NOMO-1 treated with dmso at 0.1 percent for 144 hours (cell line): ENCODE results near the gene SBNO2.

ENCODE experiments used
- DNase-seq: peaks from one replicate; lab custom pipeline; 2025; ENCODE audit not compliant: unreplicated experiment; lab: John Stamatoyannopoulos, UW

The SBNO2 gene

GRCh38 chr19:1090731-1091543 is 83.1 kb downstream of the SBNO2 start:
- DNase-seq = no peak

DNA sequence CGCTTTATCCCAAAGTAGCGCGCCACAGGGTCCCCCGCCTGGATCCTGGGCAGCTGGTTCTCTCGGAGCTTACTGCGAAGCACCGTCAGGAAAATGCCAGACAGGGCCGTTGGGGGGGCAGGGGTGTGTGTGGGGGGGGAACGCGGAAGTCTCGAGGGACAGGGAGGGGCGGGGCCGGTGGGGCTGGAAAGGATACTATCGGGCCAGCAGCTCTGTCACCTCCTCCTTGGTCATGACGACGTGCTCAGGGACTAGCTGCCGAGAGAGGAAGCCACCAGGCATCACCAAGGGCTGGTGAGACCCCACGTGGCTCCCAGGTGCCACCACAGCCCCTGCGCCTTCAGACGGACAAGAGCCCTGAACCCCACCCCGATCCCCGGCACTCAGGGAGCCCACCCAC is 84.2 kb downstream of the SBNO2 start:
- DNase-seq = no peak

DNA sequence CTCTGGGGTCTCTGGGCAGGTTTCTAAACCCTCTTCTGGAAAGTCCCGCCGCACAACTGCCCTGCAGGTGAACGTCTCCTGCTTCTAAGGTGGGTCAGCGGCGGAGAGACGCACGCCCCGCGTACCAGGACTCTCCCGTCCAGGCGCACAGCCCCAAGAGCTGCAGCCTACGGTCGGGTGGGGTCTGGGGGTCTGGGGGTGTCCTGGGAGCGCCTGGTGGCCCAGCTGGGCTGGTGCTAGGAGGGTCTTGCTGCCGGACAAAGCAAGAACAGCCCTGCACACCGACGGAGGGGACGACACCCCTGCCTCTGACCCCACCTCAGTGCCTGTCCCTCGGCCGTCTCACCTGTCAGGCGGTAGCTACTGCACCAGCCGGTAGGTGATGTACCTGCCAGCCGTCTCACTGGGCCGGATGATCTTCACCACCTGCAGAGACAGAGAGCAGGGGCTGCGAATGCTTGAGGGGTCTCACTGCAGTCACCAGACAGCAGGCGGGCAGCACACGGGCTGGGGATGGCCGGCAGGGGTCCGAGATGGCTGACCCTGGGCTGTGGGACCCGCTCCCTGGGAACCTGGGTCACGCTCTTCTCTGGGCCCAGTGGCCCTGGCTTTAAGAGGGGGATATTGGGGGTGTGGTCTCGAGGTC is 84.8 kb downstream of the SBNO2 start:
- DNase-seq = no peak

- no peak for DNase-seq
These were observed 85.6 kb downstream of the SBNO2 start for GRCh38 chr19:1088416-1089010.

GRCh38 chr19:1087813-1088415 is 86.2 kb downstream of the SBNO2 start:
- peak; percentile 87 for DNase-seq

- no peak for DNase-seq
These were observed 87.5 kb downstream of the SBNO2 start for GRCh38 chr19:1086613-1087012.

- DNase-seq = no peak
These were observed 88.2 kb downstream of the SBNO2 start for GRCh38 chr19:1085676-1086442.

- DNase-seq = no peak
These were observed 88.9 kb downstream of the SBNO2 start for GRCh38 chr19:1085053-1085658.

GRCh38 chr19:1084024-1084868 is 89.8 kb downstream of the SBNO2 start:
- no peak for DNase-seq

- DNase-seq = no peak
These were observed 90.9 kb downstream of the SBNO2 start for GRCh38 chr19:1082928-1083816.

DNA sequence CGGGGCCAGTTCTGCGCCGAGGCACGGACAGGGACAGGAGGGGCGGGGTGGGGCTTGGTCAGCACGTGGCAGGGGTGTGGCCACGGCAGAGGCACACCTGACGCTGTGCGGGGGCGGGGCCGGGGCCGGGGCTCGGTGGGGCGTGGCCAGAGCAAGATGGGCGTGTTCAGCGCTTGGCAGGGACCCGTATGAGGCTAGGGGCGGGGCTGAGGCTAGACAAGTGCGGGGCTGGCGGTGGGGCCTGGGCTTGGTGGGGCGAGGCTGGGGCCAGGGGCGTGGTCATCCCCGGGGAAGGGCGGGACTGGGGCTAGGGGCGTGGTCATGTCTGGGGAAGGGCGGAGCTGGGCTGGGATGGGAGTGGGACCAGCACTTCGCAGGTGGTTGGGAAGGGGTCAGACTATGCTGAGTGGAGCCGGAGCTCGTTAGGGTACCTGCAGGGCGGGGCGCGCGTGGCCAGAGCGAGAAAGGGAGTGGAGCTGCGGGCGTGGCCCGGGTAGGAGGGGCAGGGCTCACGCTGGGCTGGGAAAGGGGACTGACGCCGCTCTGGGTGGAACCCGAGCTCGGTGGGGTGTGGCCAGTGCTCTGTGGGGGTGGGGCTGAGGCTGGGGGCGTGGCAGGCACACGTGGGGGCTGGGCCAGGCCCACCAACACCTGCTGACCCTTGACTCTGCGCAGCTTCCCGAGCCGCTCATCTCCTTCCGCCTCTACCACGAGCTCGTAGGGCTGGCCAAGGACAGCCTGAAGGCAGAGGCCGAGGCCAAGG is 91.7 kb downstream of the SBNO2 start:
- DNase-seq = peak; percentile 36

GRCh38 chr19:1081301-1082164 is 92.5 kb downstream of the SBNO2 start:
- DNase-seq = no peak

DNA sequence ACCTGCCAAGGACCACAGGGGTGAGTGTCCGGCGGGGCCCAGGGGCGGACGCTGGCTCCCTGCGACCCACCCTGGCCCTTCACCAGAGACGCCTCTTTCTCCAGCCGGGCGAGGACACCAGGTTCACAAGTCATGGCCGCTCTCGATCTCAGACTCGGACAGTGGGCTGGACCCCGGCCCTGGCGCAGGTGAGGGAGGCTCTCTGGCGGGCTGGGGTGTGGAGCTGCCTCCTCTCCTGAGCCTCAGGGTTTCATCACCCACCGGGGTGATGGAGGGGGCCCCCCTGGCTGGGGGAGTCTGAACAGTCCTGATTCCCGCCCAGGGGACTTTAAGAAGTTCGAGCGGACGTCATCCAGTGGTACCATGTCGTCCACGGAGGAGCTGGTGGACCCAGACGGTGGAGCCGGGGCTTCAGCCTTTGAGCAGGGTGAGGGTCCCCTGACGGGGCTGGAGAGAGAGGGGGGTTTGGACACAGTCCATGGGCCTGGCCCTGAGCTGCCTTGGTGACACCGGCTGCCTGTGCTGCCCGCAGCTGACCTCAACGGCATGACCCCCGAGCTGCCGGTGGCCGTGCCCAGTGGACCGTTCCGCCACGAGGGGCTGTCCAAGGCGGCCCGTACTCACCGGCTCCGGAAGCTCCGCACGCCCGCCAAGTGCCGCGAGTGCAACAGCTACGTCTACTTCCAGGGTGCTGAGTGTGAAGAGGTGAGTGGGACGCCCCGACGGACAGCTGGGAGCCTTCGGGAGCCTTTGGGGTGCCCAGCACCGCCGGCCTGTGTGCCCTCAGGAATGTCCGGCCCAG is 93.5 kb downstream of the SBNO2 start:
- no peak for DNase-seq

- no peak for DNase-seq
These were observed 94.4 kb downstream of the SBNO2 start for GRCh38 chr19:1079566-1080111.

- peak; percentile 90 for DNase-seq
These were observed 97.1 kb downstream of the SBNO2 start for GRCh38 chr19:1076951-1077350.

- no peak for DNase-seq
These were observed 98.1 kb downstream of the SBNO2 start for GRCh38 chr19:1076046-1076386.
